GM13976 (cell line): ENCODE data around the gene WDCP.

ENCODE experiments used
- DNase-seq: peaks from one replicate; pipeline ENCODE4 v3.0.0; 2012; ENCODE audit warnings: low spot score
- in situ Hi-C: fragments of 300-500 bp; cut with MboI; formaldehyde crosslinking; loops from one replicate; pipeline ENCODE4 v1.12.0; 2022; ENCODE audit warnings: low sequenced_read_pairs, mixed read lengths, inconsistent platforms; ENCODE audit not compliant: unreplicated experiment
- TF ChIP-seq, protein P1 (sequence below): IDR thresholded peaks from 2 replicates; pipeline ENCODE4 v1.5.1; 2012; ENCODE audit warnings: borderline replicate concordance, mild to moderate bottlenecking; ENCODE audit not compliant: insufficient read depth; ENCODE audit errors: extremely low read depth, missing control alignments, control extremely low read depth

WDCP gene

DNA sequence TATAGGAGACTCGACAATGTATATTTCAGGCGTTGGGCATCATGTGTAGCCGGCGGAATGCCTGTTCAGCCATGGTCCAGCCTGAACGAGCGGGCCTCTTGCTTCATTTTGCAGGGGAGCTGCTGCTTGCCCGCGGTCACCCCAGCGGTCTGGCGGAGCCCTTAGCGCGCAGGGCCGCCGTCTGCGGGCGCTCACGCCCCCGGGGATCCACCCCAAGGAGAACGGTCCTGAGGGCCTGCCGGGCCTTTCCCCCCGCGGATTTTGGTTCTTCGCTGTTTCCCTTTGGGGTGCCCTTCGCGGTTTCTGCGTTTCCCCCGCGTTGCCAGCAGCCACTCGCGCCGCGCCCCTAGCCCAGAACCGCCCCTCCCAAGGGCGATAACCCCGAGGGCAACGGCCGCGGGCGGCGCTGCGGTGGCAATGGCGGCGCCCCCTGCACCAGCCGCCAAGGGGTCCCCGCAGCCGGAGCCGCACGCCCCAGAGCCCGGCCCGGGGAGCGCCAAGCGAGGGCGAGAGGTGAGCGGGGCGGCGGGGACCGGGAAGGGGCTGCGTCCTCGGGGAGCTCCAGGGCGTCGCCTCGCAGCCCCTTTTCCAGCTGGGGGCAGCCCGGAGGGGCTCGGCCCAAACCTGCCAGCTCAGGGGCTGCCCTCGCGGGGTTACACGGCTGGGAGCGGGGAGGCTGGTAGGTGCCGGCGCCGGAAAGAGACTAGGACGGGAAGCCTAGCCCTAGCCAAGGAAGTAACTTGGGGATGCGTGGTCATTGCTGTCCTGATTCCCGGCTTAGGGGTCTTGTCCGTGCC lies 37.3 kb downstream of the WDCP start, which contains the start of gene MFSD2B:
Gene MFSD2B (plus strand): TSS at position 406 of the 797 bp plus-strand sequence. CDS start 12 bp downstream, at position 418.
- DNase-seq, result peak; percentile 64
- TF ChIP-seq, protein P1, sequence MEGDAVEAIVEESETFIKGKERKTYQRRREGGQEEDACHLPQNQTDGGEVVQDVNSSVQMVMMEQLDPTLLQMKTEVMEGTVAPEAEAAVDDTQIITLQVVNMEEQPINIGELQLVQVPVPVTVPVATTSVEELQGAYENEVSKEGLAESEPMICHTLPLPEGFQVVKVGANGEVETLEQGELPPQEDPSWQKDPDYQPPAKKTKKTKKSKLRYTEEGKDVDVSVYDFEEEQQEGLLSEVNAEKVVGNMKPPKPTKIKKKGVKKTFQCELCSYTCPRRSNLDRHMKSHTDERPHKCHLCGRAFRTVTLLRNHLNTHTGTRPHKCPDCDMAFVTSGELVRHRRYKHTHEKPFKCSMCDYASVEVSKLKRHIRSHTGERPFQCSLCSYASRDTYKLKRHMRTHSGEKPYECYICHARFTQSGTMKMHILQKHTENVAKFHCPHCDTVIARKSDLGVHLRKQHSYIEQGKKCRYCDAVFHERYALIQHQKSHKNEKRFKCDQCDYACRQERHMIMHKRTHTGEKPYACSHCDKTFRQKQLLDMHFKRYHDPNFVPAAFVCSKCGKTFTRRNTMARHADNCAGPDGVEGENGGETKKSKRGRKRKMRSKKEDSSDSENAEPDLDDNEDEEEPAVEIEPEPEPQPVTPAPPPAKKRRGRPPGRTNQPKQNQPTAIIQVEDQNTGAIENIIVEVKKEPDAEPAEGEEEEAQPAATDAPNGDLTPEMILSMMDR, result no peak
- in situ Hi-C loops, result no loop called here

DNA sequence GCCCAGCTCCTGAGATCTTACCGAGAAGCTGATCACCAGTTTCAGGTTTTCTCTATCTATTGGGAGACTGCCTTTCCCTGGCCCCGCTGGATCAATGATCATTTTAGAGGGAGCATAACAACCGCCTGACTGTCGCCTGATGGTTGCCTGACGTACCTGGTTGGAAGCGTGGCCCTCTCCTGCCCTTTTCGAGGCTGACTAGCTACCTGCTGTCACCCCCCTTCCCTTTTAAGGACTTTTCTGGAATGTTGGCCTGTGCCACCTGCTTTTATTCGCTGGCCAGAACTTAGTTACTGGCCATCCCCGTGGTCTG lies 37.9 kb downstream of the WDCP start:
- in situ Hi-C loops, result no loop called here
- no peak for DNase-seq
- TF ChIP-seq, protein P1, result no peak

DNA sequence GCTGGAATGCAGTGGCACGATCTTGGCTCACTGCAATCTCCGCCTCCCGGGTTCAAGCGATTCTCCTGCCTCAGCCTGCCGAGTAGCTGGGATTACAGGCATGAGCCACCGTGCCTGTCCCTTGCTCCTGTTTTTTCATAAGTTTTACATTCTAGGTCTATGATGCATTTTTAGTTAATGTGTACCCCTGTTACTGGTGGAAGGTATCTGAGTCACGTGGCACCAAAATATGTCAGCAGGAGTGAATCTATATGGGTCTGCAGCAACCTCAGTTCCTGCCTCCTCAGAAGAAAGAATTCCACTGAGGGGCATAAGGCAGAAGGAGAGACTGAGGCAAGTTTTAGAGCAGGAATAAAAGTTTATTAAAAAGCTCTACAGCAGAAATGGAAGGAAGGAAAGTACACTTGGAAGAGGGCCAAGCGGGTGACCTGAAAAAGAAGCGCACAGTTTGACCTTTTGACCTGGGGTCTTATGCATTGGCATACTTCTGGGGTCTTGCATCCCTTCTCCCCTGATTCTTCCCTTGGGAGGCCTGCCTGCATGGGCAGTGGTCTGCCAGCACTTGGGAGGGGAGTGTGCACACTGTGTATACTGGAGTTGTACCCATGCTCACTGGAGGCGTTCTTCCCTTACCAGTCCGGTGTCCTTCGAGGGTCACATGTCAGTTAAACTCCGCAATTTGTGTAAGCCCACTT lies 38.4 kb downstream of the WDCP start:
- TF ChIP-seq, protein P1, result no peak
- in situ Hi-C loops, result no loop called here

DNA sequence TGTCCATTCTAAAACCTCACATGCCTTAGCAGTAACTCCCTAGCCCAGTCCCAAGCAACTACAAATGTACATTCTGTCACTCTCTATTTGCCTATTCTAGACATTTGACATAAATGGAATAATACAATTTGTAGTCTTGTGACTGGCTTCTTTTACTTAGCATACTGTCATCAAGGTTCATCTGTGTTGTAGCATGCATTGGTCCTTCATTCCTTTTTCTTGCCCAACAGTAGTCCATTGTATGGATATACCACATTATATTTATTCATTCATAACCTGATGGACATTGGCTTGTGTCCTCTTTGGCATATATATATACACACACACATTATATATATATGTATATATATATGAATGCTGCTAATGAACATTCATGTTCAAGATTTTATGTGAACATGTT lies 39.5 kb downstream of the WDCP start:
- in situ Hi-C loops, result no loop called here
- TF ChIP-seq, protein P1, result no peak
- DNase-seq, result no peak

More for the DNA sequence above, 38.4 kb downstream of the WDCP start:
- DNase-seq, result no peak

DNA sequence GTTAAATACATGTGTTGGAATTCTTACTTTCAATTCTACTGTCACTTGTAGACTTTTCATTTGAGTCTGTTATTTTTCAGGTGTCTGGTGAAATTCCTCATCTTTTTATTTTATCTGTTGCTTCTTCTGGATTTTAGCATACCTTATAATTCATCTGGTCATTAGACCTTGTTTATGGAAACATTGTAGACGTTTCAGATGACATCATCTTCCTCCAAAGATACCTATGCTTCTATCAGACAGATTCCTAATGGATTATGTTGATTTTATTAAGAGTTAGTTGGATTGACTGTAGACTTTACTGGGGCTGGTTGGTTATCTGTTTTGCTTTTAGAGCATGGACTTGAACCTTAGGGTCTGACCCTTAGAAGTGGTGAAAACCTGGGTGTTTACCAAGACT lies 52.6 kb downstream of the WDCP start:
- TF ChIP-seq, protein P1, result no peak
- DNase-seq, result no peak
- in situ Hi-C loops, result no loop called here

- DNase-seq, result no peak
- in situ Hi-C loops, result no loop called here
- TF ChIP-seq, protein P1, result no peak
Measured at GRCh38 chr2:23993736-23994269, 53.4 kb downstream of the WDCP start.
